Neural cell (in vitro differentiated cells): ENCODE measurements around the gene SLC25A24. TPM values are rescaled to one million over a fixed set of nuclear protein-coding genes. Genes with fewer than 3 reads are reported as not detected.
"Not testable (repeated sequence)": the region's sequence is repeated elsewhere in the genome, so short reads cannot be mapped to it uniquely, and the experiment has no call there.

ENCODE experiments used
- H2AFZ ChIP-seq: fragments of 200-600, 300-800 bp; sonication (generic), shearing (Covaris generic); 2 replicates; pipeline ENCODE4 v1.6.0; 2014; ENCODE audit warnings: low read depth, mild to moderate bottlenecking, antibody characterized with exemption, low read length, moderate library complexity
- H3F3A ChIP-seq: fragments of 200-600 bp; shearing (Covaris generic); 2 replicates; pipeline ENCODE4 v1.6.1; 2016; ENCODE audit warnings: mild to moderate bottlenecking, moderate library complexity, mixed read lengths, antibody characterized with exemption, low read length; ENCODE audit not compliant: insufficient read depth, poor library complexity, severe bottlenecking
- H3K27ac ChIP-seq: fragments of 200-600, 300-800 bp; sonication (generic), shearing (Covaris generic); 2 replicates; pipeline ENCODE4 v1.5.1; 2014; ENCODE audit warnings: mild to moderate bottlenecking, low read length, moderate library complexity
- H3K27me3 ChIP-seq: fragments of 300-800, 200-600 bp; sonication (generic), shearing (Covaris generic); 2 replicates; pipeline ENCODE4 v1.6.0; 2014; ENCODE audit warnings: mild to moderate bottlenecking, low read depth, low read length, moderate library complexity; ENCODE audit not compliant: insufficient read depth
- H3K36me3 ChIP-seq: fragments of 300-800, 200-600 bp; sonication (generic), shearing (Covaris generic); 2 replicates; pipeline ENCODE4 v1.5.1; 2014; ENCODE audit warnings: mild to moderate bottlenecking, antibody characterized with exemption, low read length, moderate library complexity; ENCODE audit not compliant: insufficient read depth
- H3K4me2 ChIP-seq: fragments of 300-800, 200-600 bp; sonication (generic), shearing (Covaris generic); 2 replicates; pipeline ENCODE4 v1.6.0; 2014; ENCODE audit warnings: mild to moderate bottlenecking, low read length
- H3K4me3 ChIP-seq: fragments of 300-800, 200-600 bp; sonication (generic), shearing (Covaris generic); 2 replicates; pipeline ENCODE4 v1.5.1; 2014; ENCODE audit warnings: mild to moderate bottlenecking, low read length, moderate library complexity
- H3K79me2 ChIP-seq: fragments of 200-600 bp; shearing (Covaris generic); replicated peaks from 2 replicates; pipeline ENCODE4 v1.6.0; 2014; ENCODE audit warnings: mild to moderate bottlenecking, low read length, moderate library complexity; ENCODE audit not compliant: insufficient read depth
- H3K9ac ChIP-seq: fragments of 300-800, 200-600 bp; sonication (generic), shearing (Covaris generic); 2 replicates; pipeline ENCODE4 v1.6.1; 2016; ENCODE audit warnings: mild to moderate bottlenecking, low read length, mixed read lengths
- H3K9me2 ChIP-seq: fragments of 200-600 bp; shearing (Covaris generic); 2 replicates; pipeline ENCODE4 v1.6.1; 2016; ENCODE audit warnings: mild to moderate bottlenecking, low read length, mixed read lengths; ENCODE audit not compliant: insufficient read depth
- H3K9me3 ChIP-seq: fragments of 200-600, 300-800 bp; sonication (generic), shearing (Covaris generic); 2 replicates; pipeline ENCODE4 v1.6.1; 2016; ENCODE audit warnings: mild to moderate bottlenecking, mixed run types, low read length, moderate library complexity, mixed read lengths
- H4K20me1 ChIP-seq: fragments of 200-600 bp; shearing (Covaris generic); 2 replicates; pipeline ENCODE4 v1.6.1; 2016; ENCODE audit warnings: mild to moderate bottlenecking, mixed run types; ENCODE audit not compliant: insufficient read depth
- polyA plus RNA-seq: library from polyadenylated mRNA; depleted of rRNA; stranded (reverse); fragments of >200 nt; gene quantifications from 2 replicates; pipeline ENCODE4 v1.2.3, GENCODE V29; 2014

The SLC25A24 gene
- polyA plus RNA-seq, 1 donor from 2014 or later: 25.5 TPM

GRCh38 chr1:108227772-108228171, 27.6 kb upstream of the SLC25A24 start:
- not testable (repeated sequence) for H3K4me2 ChIP-seq, H3K9me2 ChIP-seq, H2AFZ ChIP-seq, H3F3A ChIP-seq, H3K9ac ChIP-seq, H3K36me3 ChIP-seq, H3K27me3 ChIP-seq, H3K79me2 ChIP-seq, H3K27ac ChIP-seq, H3K4me3 ChIP-seq, H3K9me3 ChIP-seq, H4K20me1 ChIP-seq

GRCh38 chr1:108226855-108227254, 26.7 kb upstream of the SLC25A24 start:
- not testable (repeated sequence) for H3K27me3 ChIP-seq, H3K27ac ChIP-seq, H2AFZ ChIP-seq, H3K4me3 ChIP-seq, H3K9me2 ChIP-seq, H3K36me3 ChIP-seq, H3K4me2 ChIP-seq, H3F3A ChIP-seq, H3K79me2 ChIP-seq, H4K20me1 ChIP-seq, H3K9ac ChIP-seq, H3K9me3 ChIP-seq

GRCh38 chr1:108223226-108223625, 23.1 kb upstream of the SLC25A24 start:
- H3K4me3 ChIP-seq: not testable (repeated sequence)

GRCh38 chr1:108217515-108218174, 17.5 kb upstream of the SLC25A24 start:
- H3K9ac ChIP-seq, H3K27ac ChIP-seq, H3K4me2 ChIP-seq, H3K9me2 ChIP-seq, H3F3A ChIP-seq, H3K9me3 ChIP-seq, H2AFZ ChIP-seq, H3K27me3 ChIP-seq, H4K20me1 ChIP-seq, H3K36me3 ChIP-seq, H3K4me3 ChIP-seq, H3K79me2 ChIP-seq: not testable (repeated sequence)

More at GRCh38 chr1:108223226-108223625, 23.1 kb upstream of the SLC25A24 start:
- not testable (repeated sequence) for H3K36me3 ChIP-seq, H3F3A ChIP-seq, H3K4me2 ChIP-seq, H2AFZ ChIP-seq, H3K9ac ChIP-seq, H3K9me2 ChIP-seq, H4K20me1 ChIP-seq, H3K27me3 ChIP-seq, H3K27ac ChIP-seq, H3K79me2 ChIP-seq, H3K9me3 ChIP-seq

- not testable (repeated sequence) for H2AFZ ChIP-seq, H3K4me2 ChIP-seq, H3K9me2 ChIP-seq, H3F3A ChIP-seq, H3K9me3 ChIP-seq, H4K20me1 ChIP-seq, H3K27me3 ChIP-seq, H3K79me2 ChIP-seq, H3K36me3 ChIP-seq, H3K9ac ChIP-seq, H3K27ac ChIP-seq, H3K4me3 ChIP-seq
These were observed 16.9 kb upstream of the SLC25A24 start for GRCh38 chr1:108217007-108217406.

- H3K9ac ChIP-seq, H3K36me3 ChIP-seq, H3K9me3 ChIP-seq, H2AFZ ChIP-seq, H3K4me2 ChIP-seq, H3K27me3 ChIP-seq, H3K4me3 ChIP-seq, H3K9me2 ChIP-seq, H3F3A ChIP-seq, H4K20me1 ChIP-seq, H3K27ac ChIP-seq, H3K79me2 ChIP-seq: not testable (repeated sequence)
These were observed 16.1 kb upstream of the SLC25A24 start for GRCh38 chr1:108216028-108216890.
